ENCODE measurements around the gene RABIF.

Gene RABIF

GRCh38 chr1:202873026-202873425 is 15.9 kb downstream of the RABIF start:
- no peak for DNase-seq (ENCODE audit: low spot score)

GRCh38 chr1:202871367-202871766 is 17.6 kb downstream of the RABIF start:
- no peak for DNase-seq (ENCODE audit: low spot score)

- no peak for DNase-seq (ENCODE audit: low spot score)
Observed at GRCh38 chr1:202862679-202863560, 26.0 kb downstream of the RABIF start.

- DNase-seq (ENCODE audit: low spot score): peak; percentile 93
Observed at GRCh38 chr1:202861420-202862132, 27.4 kb downstream of the RABIF start.

- DNase-seq (ENCODE audit: low spot score): no peak
Observed at GRCh38 chr1:202860744-202861419, 28.1 kb downstream of the RABIF start.

GRCh38 chr1:202858789-202859414 is 30.0 kb downstream of the RABIF start:
- no peak for DNase-seq (ENCODE audit: low spot score)

- DNase-seq (ENCODE audit: low spot score): no peak
Observed at GRCh38 chr1:202858331-202858730, 30.6 kb downstream of the RABIF start.

- DNase-seq (ENCODE audit: low spot score): no peak
Observed at GRCh38 chr1:202857136-202857610, 31.8 kb downstream of the RABIF start.

- no peak for DNase-seq (ENCODE audit: low spot score)
Observed at GRCh38 chr1:202856014-202856413, 32.9 kb downstream of the RABIF start.

- DNase-seq (ENCODE audit: low spot score): no peak
Observed at GRCh38 chr1:202854787-202855186, 34.2 kb downstream of the RABIF start.

- DNase-seq (ENCODE audit: low spot score): no peak
Observed at GRCh38 chr1:202852163-202852904, 36.6 kb downstream of the RABIF start.

- no peak for DNase-seq (ENCODE audit: low spot score)
Observed at GRCh38 chr1:202850593-202851362, 38.2 kb downstream of the RABIF start.

- DNase-seq (ENCODE audit: low spot score): no peak
Observed at GRCh38 chr1:202848191-202848542, 40.8 kb downstream of the RABIF start.

- DNase-seq (ENCODE audit: low spot score): no peak
Observed at GRCh38 chr1:202844935-202845334, 44.0 kb downstream of the RABIF start.

GRCh38 chr1:202844259-202844658 is 44.7 kb downstream of the RABIF start:
- DNase-seq (ENCODE audit: low spot score): no peak

GRCh38 chr1:202843081-202843480 is 45.9 kb downstream of the RABIF start:
- peak; percentile 16 for DNase-seq (ENCODE audit: low spot score)

- DNase-seq (ENCODE audit: low spot score): no peak
Observed at GRCh38 chr1:202837746-202838262, 51.1 kb downstream of the RABIF start.

- DNase-seq (ENCODE audit: low spot score): no peak
Observed at GRCh38 chr1:202836623-202837403, 52.1 kb downstream of the RABIF start.

GRCh38 chr1:202835548-202836072 is 53.3 kb downstream of the RABIF start:
- no peak for DNase-seq (ENCODE audit: low spot score)
